Measurements from ENCODE around the gene ZNF135.

Gene ZNF135

GRCh38 chr19:58059003-58059670 is at the start of gene ZNF135:
Gene ZNF135 (plus strand): TSS chr19:58059282. CDS start chr19:58060003, 721 bp downstream.
- no peak for DNase-seq

DNA sequence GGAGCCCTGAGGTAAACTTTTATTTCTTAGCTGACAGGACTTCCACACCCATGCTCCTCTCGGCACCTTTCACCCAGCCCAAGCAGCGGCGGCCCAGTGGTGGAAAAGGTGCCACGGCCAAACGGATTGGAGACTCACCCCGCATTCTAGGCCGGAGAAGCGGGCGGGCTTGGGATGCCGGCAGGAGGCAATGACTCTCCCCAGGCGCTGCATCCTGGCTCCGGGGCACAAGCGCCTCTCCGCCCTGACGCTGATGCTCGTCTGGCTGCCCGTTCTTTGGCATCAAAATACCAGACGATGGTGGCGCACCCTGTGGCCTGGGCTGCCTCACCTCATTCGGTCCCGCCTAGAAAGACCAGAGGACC is 49.8 kb upstream of the ZNF135 start:
- DNase-seq, result no peak

- DNase-seq, result peak; percentile 93
Measured at GRCh38 chr19:58009666-58010301, 49.3 kb upstream of the ZNF135 start.

- DNase-seq, result peak; percentile 11
Measured at GRCh38 chr19:58010507-58010906, 48.6 kb upstream of the ZNF135 start.

DNA sequence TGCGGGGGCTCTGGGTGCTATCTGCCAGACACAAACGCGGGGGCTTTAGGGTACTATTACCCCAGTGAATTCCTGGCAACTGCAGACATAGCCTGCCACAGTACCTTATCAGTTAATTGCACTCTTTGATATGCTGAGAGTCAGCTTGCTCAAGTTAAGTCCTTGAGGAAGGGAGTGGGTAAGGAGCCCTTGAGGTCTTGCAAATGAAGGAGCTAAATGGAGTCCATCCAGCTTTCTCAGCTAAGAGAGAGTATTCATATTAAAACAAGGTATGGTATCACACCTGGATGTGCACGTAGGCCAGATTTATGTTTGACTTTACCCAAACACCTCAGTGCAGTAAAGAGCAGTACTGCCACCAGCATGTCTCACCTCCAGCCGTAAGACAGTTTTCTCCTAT is 44.9 kb upstream of the ZNF135 start:
- no peak for DNase-seq

DNA sequence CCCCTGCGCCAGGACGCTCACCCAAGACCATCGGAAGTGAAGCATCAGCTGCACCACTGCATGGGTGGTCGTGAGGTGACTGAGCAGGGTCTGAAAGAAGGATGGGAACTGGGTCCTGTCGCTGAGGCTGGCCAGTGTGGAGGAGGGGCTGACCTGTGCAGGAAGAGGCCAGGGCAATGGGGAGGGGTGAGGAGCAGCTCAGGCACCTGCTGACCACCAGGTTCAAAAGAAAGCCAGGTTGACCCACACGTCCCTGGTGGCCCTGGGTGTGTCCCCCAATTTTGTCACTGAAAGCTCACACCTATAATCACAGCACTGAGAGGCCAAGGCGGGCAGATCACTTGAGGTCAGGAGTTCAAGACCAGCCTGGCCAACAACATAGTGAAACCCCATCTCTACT is 39.0 kb upstream of the ZNF135 start:
- DNase-seq, result no peak

- peak; percentile 57 for DNase-seq
Measured at GRCh38 chr19:58021541-58022282, 37.4 kb upstream of the ZNF135 start.

DNA sequence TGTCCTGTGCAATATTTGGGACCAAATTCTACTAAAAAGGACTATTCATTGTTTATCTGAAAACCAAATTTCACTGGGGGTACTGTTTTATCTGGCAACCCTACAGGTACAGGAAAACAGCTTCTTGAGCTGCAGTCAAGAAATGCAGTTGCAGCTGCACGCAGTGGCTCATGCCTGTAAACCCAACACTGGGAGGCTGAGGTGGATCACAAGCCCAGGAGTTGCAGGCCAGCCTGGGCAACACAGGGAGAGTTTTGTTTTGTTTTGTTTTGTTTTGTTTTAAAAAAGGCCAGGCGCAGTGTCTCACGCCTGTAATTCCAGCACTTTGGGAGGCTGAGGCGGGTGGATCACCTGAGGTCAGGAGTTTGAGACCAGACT is 36.8 kb upstream of the ZNF135 start:
- DNase-seq, result no peak

DNA sequence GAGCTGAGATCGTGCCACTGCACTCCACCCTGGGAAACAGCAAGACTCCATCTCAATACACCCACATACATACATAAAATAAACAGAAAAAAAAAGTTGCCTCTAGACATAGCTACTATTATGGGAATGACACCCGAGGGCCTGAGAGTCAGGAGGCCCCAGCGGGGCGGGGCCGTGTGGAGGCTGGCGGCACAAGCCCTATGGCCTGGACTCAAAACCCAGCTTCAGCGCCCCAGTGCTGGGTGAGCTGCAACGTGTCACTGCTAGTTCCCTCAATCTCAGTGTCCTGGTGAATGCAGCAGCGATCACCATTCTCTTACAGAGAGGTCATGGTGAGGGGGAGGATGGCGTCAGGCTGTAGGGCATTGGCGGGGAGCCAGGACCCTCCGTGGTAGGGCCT is 34.4 kb upstream of the ZNF135 start:
- no peak for DNase-seq

DNA sequence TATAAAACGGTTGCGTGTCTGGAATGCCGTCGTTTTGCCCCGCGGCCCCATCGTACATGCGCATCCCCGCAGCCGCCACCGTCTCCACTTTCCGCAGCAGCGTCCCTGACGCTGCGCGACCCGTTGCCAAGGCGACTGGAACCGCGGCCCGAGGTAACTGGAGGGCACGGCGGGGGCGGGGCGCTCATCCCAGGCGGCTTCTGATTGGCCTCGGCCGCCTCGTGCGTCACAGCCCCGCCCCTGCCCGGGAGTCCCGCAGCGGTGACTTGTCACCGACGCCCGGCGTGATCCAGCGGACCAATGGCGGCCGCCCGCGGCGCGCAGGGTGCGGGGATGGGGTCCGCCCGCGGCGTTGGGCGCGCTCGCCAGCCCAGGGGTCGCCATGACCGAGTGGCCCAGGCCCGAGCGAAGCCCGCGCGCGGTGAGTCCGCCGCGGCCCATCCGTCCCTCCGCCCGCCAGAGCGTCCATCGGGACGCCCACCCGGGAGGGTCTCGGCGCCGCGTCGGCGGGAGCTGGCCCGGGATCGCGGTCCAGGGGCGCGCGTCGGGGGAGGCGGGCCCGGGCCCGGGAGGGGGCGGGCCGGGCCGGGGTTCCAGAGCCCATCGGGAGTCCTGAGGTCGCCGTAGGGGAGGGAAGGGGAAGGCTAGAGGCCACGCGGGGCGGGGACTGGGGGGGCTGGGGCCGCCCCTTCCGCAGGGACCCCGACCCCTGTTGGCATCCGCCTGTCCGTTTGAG is 25.2 kb upstream of the ZNF135 start, which contains the start of gene ZSCAN1:
ZSCAN1 (plus strand) TSS at position 285 of the 736 bp plus-strand sequence. CDS start 3,812 bp downstream, outside the sequence.
- DNase-seq, result no peak

- no peak for DNase-seq
Measured at GRCh38 chr19:58034477-58034793, 24.6 kb upstream of the ZNF135 start.

GRCh38 chr19:58035863-58036262 is 23.2 kb upstream of the ZNF135 start:
- DNase-seq, result no peak

GRCh38 chr19:58037927-58038687 is 21.0 kb upstream of the ZNF135 start:
- peak; percentile 6 for DNase-seq

DNA sequence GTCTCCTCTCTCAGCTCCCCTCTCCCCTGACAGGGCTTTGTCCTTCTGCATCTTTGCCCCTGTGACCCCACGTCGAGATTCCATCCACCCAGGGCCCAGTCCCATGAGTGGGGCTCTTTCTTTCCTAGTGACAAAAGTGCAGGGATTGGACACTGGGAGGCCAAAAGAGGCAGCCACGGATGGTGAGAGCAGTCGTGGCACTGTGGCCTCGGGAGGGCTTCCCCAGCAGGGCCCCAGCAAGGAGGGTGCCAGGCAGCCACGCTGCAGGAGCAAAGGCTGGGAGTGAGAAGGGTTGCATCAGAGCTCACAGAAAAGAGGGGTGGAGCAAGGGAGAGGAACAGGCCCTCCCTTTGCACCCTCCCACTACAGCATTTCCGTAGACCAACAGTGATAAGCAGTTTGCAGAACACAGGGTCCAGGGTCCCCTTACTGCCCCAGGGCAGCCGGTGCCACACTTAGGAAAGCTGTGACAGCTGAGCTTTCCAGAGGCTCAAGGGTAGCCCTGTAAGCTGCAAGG is 20.3 kb upstream of the ZNF135 start:
- no peak for DNase-seq

- no peak for DNase-seq
Measured at GRCh38 chr19:58040751-58041525, 18.1 kb upstream of the ZNF135 start.

- DNase-seq, result no peak
Measured at GRCh38 chr19:58042495-58043340, 16.4 kb upstream of the ZNF135 start.

- no peak for DNase-seq
Measured at GRCh38 chr19:58044391-58044790, 14.7 kb upstream of the ZNF135 start.

DNA sequence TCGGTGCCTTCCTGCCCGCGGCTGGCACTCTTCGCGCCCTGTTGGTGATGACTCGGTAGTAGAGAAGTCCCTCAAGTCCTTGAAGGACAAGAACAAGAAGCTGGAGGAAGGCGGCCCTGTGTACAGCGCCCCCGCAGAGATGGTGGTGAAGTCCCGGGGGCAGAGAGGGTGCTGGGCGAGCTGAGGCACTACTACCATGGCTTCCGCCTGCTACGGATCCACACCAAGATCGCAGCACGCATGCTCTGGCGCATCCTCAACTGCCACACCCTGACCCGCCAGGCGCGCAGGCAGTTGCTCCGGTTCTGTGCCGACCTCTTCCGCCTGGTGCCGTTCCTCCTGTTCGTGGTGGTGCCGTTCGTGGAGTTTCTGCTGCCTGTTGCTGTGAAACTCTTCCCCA is 14.2 kb upstream of the ZNF135 start:
- DNase-seq, result no peak

GRCh38 chr19:58045411-58046050 is 13.6 kb upstream of the ZNF135 start:
- no peak for DNase-seq

DNA sequence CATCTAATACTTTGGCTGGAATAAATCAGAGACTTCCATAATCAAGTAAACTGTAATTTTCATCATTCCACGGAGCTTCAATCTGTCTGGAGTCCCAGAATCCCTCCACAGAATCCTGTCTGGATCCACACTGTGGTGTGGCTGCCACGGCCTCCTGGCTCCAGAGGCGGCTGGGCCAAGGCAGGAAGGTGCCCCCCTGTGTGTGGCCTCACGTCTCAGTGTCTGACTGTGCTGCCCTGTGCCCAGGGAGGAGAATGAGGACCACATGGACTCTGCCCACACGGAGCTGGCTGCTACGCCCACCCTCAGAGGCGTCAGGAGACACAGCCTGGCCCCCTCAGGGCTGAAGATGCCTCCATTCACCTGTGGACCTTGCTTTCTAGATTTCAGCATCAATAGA is 12.2 kb upstream of the ZNF135 start:
- no peak for DNase-seq
